Fibroblast of pulmonary artery (primary cell): ENCODE results near the gene MTHFD1L.

Source experiments
- DNase-seq: peaks from one replicate; pipeline ENCODE4 v3.0.0-alpha.2; 2010; ENCODE audit warnings: low read depth
- H3K4me3 ChIP-seq: replicated peaks from 2 replicates; pipeline ENCODE4 v1.5.1; 2011; ENCODE audit warnings: low read depth, mild to moderate bottlenecking, control low read depth, low read length, moderate library complexity
- CTCF ChIP-seq: IDR thresholded peaks from 2 replicates; pipeline ENCODE4 v1.5.1; 2011; ENCODE audit warnings: mild to moderate bottlenecking, control low read depth, low read length, inconsistent platforms; ENCODE audit errors: missing control alignments

Gene MTHFD1L

GRCh38 chr6:150878347-150879213, 13.1 kb downstream of the MTHFD1L start:
- no peak for TF ChIP-seq CTCF
- H3K4me3 ChIP-seq = no peak overlapping the region
- no peak for DNase-seq

GRCh38 chr6:150880336-150880735, 14.8 kb downstream of the MTHFD1L start:
- no peak for TF ChIP-seq CTCF
- no peak for DNase-seq
- no peak overlapping the region for H3K4me3 ChIP-seq

- no peak for TF ChIP-seq CTCF
- peak; percentile 100 for DNase-seq
- no peak overlapping the region for H3K4me3 ChIP-seq
Measured at GRCh38 chr6:150881911-150882481, 16.5 kb downstream of the MTHFD1L start.

- TF ChIP-seq CTCF = no peak
- H3K4me3 ChIP-seq = no peak overlapping the region
- DNase-seq = no peak
Measured at GRCh38 chr6:150883521-150883920, 18.0 kb downstream of the MTHFD1L start.

GRCh38 chr6:150886155-150886554, 20.7 kb downstream of the MTHFD1L start:
- no peak for TF ChIP-seq CTCF
- no peak overlapping the region for H3K4me3 ChIP-seq
- no peak for DNase-seq

GRCh38 chr6:150887978-150888563, 22.6 kb downstream of the MTHFD1L start:
- no peak for TF ChIP-seq CTCF
- H3K4me3 ChIP-seq = no peak overlapping the region
- no peak for DNase-seq
